Epithelial cell of proximal tubule (primary cell): Measurements from ENCODE around the gene IMMT. TPM values are rescaled to one million over a fixed set of nuclear protein-coding genes. Genes with fewer than 3 reads are reported as not detected.

ENCODE experiments used
- DNase-seq: peaks from one replicate; pipeline ENCODE4 v3.0.0-alpha.2; 2011; ENCODE audit warnings: low read depth
- H3K4me3 ChIP-seq: 2 replicates; pipeline ENCODE4 v1.5.1; 2011; ENCODE audit warnings: low read depth, mild to moderate bottlenecking, low read length
- total RNA-seq: library from RNA; depleted of rRNA; stranded (reverse); fragments of >200 nt; gene quantifications from 2 replicates; pipeline ENCODE4 v1.2.3, GENCODE V29; 2015
- TF ChIP-seq, protein P1 (sequence below): conservative IDR thresholded peaks from 2 replicates; pipeline ENCODE4 v1.5.1; 2012; ENCODE audit warnings: low read depth, mild to moderate bottlenecking, low read length

The IMMT gene
- total RNA-seq, 1 donor from 2014 or later, result 78.1 TPM

DNA sequence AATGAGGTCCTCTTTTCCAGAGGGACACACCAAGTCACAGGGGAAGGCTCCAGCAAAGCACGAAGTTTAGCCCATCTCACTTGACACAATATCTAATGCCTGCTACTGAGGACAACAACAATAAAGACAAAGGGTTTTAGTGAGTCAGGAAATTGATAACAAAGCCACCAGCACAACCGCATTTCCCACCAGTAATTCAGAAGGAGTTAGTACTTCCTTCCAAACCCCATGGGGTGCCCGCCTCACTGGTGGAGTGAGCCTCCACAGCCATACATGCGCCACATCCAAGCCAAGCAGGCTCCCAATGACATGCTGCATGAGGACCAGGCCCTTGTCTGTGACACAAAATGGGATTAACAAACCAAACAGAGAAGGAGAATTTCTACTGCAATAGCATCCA, 44.1 kb upstream of the IMMT start:
- TF ChIP-seq, protein P1, sequence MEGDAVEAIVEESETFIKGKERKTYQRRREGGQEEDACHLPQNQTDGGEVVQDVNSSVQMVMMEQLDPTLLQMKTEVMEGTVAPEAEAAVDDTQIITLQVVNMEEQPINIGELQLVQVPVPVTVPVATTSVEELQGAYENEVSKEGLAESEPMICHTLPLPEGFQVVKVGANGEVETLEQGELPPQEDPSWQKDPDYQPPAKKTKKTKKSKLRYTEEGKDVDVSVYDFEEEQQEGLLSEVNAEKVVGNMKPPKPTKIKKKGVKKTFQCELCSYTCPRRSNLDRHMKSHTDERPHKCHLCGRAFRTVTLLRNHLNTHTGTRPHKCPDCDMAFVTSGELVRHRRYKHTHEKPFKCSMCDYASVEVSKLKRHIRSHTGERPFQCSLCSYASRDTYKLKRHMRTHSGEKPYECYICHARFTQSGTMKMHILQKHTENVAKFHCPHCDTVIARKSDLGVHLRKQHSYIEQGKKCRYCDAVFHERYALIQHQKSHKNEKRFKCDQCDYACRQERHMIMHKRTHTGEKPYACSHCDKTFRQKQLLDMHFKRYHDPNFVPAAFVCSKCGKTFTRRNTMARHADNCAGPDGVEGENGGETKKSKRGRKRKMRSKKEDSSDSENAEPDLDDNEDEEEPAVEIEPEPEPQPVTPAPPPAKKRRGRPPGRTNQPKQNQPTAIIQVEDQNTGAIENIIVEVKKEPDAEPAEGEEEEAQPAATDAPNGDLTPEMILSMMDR, result no peak
- no peak for DNase-seq

DNA sequence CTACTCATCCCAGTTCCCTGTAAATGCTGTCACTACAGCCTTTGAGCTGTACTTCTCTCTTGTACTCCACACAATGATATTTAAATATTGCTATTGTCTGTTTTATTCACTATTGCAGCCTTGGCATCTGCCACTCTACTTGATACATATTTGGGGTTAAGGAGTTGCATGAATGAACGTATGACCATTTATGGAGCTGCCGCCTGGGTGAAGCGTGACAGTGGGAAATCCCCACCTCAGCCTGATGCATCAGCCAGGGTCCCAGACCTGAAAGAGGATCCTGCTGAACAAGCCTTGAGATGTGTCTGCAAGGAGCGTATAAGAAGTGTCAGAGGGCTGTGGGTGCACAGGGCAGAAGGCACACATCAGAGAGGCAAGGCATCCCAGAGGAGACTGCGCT, 43.1 kb upstream of the IMMT start:
- TF ChIP-seq, protein P1, result no peak
- DNase-seq, result no peak
- no peak overlapping the region for H3K4me3 ChIP-seq

More for the DNA sequence above, 44.1 kb upstream of the IMMT start:
- H3K4me3 ChIP-seq, result no peak overlapping the region

DNA sequence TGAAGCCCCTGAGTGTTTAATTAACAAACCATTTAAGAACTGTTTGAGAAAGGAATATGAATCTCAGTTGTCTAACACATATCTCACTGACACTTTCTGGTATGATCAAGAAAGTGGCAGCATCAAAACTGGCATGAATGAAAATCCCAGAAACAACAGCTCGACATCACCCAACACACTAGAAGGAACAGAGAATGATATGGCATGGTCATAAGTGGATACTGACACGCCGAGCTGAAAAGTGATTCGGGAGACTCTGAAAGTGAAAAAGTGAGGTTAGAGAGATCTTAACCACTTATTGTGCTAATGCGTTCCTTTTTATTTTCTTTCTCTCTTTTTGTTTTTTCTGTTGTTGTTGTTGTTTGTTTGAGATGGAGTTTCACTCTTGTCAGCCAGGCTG, 41.9 kb upstream of the IMMT start:
- no peak for DNase-seq
- no peak overlapping the region for H3K4me3 ChIP-seq
- TF ChIP-seq, protein P1, result no peak

- DNase-seq, result no peak
- TF ChIP-seq, protein P1, result no peak
- H3K4me3 ChIP-seq, result no peak overlapping the region
Measured at GRCh38 chr2:86235196-86235980, 40.1 kb upstream of the IMMT start.

DNA sequence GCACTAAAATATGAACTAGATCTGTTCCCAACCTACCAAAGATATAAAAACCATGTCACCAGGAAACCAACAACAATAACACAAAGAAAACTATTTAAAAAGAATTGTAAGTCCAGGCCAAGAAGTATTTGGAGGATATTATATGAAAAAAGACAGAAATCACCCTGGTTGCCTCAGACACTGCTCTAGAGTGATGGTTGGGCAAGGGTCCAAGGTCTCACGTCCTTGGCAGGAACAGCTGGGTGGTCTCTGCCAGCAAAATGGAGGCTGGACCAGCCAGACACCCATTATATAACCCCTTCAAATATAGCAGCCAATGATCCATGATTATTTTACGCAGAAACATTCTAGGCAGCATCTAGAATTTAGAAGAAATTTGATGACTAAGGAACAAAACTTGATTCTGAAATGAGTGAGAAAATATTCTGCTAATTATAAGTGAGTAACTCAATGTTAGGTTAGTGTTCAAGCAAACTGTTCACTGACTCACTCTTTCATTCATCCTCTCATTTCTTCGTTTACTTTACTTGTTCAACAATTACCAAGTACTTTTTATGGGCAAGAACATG, 39.4 kb upstream of the IMMT start:
- no peak overlapping the region for H3K4me3 ChIP-seq
- DNase-seq, result no peak
- TF ChIP-seq, protein P1, result no peak

DNA sequence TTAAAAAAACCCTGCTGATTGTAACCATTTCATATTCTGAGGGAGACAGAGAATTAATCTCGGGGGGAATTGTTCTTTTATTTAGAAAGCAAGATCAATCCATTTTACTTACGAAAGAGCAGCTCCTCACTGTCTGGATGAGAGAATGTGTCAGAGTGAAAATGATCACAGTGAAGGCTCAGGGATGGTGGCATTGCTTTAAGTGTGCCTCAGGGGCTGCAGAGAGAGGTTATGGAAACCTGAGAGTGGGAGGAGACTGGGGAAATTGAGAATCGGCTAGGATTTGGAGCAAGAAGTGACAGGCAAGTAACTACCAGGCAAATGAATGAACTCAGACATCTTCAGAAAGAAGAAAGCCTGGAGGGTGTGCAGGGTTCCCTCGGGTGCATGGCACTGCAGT, 38.2 kb upstream of the IMMT start:
- no peak for DNase-seq
- no peak overlapping the region for H3K4me3 ChIP-seq
- TF ChIP-seq, protein P1, result no peak

DNA sequence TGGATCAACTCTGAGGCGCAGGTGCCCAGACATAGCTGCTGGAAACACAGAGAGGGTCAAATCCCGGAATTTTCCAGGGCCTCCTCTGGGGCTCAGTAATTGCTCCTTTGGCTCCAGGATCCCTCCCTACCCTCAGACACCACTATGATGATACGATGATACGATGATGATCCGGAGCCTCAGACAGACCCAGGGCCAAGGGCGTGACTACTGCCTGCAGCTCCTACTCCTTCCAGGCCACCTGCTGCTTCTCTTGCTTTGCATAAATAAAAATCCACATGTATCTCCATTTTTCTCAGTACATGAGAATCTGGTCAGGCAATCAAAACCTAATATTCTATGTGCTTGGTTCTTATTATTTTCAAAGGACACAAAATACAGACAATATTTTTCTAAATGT, 37.6 kb upstream of the IMMT start:
- no peak for DNase-seq
- TF ChIP-seq, protein P1, result no peak
- H3K4me3 ChIP-seq, result no peak overlapping the region
